HG03460 (cell line): Measurements from ENCODE around the gene MAP3K5.
"Not testable (repeated sequence)": the region's sequence is repeated elsewhere in the genome, so short reads cannot be mapped to it uniquely, and the experiment has no call there.

Source experiments
- ATAC-seq: cut with Tn5 transposase; IDR thresholded peaks from one replicate; pipeline ENCODE4 v1.9.1; 2021; ENCODE audit not compliant: unreplicated experiment

The MAP3K5 gene

DNA sequence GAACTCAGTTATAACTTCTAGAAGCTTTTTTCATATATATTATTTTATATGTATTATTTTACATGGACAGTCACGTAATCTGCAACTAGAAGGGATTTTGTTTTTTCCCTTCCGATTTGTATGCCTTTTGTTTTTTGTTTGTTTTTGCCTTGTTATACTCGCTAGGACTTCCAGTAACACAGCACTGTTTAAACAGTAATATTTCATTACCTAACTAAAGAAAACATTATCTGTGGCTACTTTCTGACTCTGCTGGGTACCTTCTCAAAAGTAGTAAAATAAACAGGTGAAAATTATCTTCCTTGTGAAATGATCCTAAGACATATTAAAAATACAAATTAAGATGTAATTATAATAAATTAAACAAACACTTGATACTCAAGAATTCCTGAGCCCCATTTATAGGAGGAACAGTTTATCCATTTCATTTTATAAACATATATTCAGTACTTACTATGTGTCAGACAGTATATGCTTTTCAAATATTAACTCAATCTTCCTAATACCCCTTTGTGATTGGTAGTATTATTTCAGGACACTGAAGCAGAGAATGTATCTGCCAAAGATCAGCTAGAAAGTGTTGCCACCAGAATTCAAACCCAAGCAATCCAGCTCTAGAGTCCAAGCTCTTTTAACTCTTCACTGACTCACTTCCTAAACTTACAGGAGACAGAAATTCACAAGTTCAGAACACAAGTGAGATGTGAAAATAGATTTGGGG lies 65.3 kb downstream of the MAP3K5 start:
- no peak for ATAC-seq

DNA sequence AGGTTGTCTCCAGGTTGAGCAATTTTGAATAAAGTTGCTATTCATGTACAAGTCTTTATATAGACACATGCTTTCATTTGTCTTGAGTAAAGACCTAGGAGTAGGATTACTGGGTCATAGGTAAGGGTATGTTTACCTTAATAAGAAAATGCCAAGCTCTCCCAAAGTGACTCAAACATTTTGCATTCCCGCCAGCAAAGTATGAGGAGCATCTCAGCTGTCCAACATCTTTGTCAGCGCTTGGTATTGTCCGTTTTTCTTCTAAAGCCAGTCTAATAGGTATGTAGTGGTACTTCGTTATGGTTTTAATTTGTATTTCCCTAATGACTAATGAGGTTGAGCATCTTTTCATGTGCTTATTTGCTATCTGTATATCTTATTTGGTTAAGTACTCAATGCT lies 67.2 kb downstream of the MAP3K5 start:
- no peak for ATAC-seq

DNA sequence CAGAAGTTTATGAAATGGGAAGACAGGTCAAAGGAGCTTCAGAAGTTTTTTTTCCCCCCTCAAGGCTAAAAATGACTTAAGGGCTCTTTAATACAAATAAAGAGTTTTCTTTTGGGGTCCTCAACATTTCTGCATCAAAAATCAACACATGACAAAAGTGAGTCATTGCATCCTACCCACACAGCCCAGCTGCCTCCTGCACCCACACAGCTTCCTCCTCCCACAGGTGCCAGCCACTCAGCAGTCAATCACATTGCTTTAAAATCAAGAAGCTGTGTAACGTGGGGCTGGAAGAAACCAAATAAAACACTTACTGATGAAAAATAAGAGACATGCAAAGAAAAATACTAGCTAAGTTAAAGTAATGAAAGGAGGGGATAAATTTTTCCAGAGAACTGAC lies 68.5 kb downstream of the MAP3K5 start:
- ATAC-seq = no peak

DNA sequence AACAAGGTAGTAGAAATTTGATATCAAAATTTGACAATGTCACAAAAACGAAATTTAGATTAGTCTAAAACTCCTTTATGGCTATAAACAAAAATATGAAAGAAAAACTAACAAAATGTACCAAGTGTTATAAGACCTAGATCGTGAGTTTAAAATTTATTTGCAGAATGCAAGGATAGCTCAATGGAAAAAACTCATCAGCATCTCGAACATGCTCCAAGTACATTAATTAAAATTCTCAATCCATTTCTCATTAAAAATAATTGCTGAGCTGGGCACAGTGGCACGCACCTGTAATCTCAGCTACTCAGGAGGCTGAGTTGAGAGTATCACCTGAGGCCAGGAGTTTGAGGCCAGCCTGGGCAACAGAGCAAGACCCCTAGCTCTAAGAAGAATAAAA lies 70.8 kb downstream of the MAP3K5 start:
- no peak for ATAC-seq

DNA sequence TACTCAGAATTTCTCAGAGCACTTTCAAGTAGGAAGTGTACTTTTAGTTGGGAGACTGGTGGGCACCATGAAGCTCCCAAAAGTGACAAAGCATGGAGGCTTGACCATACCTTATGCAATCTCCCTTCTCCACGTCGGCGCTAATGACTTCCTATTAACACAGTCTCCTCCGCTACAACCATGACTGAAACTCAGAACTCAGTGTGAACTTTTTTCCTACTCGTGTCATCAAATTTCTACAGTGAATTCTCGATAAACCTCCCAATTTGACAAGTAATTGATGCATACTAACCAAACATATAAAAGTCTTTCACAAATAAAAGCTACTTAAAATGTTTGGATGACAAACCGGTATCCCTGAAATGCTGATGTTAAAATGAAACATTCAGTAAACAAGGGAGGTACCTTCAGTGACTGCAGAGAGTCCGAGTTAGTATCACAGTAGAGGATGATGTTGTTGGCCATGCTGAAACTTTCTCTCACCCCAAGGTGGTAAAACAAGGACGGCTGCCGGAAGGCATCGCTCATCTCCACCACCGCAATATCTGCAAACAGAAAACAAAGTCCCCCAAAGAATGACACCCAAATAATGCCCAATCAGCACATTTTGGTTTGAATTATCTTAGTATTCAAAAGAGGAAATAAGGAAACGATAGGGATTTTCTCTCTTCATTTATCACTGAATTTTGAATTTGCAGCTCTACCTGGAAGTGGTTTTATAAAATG lies 72.1 kb downstream of the MAP3K5 start:
- ATAC-seq = peak; percentile 46

DNA sequence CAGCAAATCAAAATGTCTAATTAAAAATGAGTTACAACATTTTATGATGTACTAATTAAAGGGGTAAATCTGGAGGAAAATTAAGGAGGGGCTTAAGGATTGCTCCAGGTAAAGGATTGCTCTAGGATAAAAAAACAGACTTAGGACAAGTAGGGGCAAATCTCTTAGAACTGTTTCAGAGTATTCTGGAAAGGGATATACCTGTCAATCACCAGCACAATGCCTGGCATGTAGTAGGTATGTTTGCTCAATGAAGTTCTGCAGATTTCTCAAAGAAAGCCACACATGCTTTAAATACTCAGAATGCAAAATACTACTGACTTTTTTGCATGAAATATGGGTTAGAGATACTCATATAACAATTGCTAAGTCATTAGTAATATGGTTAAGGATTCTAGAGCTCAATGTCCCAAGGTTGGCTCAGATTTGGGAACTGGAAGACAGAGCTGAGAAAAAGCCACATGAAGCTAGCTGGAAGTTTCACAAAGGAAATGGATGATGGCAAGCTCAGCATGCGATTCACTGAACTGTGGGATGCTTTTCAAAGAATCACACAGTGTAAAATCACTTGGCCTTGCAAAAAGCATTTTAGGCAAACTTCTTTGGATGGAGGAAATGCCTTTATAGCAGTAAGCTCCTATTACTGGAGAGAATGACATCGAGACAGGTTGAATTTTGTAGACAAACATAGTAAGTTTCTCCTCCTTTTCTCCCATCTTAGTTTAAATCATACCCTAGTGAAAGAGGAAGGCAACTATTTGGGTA lies 72.8 kb downstream of the MAP3K5 start:
- ATAC-seq = peak; percentile 50

DNA sequence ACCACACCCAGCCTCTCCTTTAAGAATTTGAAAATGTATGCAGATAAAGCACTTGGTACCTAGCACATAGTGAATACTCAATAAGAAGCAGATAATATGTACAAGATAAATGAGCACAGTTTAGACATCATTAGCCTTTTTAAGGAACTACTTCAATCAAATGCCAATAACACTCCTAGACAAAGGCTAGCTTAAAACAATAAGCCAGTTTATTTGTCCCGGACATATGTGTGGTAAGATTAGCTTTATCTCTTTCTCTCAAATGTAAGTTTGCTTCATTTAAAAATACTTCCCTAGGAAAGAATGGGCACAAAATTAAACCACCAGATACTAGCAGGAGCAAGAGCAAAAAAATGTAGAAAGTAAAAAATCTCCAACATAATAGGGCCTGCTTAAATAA lies 73.8 kb downstream of the MAP3K5 start:
- no peak for ATAC-seq

DNA sequence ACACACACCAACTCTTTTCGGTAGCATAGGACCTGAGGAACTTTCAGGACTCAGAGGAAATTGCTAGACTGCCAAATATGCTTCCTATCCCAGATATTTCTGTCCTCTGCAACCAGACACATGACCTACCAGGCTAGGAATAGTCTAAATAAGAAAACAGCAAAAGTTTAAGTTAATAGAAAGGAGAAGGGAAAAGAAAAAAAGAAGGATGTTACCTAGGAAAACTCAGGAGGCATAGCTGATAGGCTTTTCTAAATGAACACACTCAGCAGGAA lies 74.6 kb downstream of the MAP3K5 start:
- ATAC-seq = no peak

DNA sequence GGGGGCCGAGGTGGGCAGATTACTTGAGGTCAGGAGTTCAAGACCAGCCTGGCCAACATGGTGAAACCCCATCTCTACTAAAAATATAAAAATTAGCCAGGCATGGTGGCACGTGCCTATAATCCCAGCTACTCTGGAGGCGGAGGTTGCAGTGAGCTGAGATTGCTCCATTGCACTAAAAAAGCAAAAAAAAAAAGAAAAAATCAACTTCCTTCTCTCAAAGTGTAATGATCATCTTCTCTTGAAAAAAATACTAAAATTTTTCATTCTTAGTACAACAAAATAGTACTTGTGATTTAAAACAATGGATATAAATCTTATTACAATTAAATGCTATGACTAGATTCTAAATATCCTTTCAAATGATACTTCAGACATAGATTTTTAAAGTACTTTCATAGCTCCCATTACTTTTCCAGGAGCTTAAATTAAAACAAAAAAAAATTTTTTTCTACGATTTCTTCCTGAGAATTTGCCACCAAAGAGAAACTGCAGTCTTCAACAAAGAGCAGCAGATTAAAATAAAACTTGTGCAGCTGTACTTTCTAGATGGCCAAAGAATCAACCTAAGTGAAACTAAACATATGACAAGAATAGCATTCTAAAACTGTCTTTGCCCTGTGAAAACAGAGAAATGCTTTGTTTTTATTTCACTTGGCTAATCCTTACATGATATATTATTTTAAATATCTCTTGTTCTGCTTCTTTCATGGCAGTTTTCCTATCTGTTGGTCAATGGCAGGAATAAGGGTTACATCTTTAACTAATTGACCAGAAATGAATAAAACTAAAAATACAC lies 75.2 kb downstream of the MAP3K5 start:
- ATAC-seq = no peak

DNA sequence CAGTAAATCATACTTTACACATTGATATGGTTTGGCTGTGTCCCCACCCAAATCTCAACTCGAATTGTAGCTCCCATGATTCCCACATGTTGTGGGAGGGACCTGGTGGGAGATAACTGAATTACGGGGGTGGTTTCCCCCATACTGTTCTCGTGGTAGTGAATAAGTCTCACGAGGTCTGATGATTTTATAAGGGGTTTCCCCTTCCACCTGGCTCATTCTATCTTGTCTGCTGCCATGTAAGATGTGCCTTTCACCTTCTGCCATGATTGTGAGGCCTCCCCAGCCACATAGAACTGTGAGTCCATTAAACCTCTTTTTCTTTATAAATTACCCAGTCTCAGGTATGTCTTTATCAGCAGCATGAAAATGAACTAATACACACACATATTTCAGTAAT lies 79.6 kb downstream of the MAP3K5 start:
- ATAC-seq = not testable (repeated sequence)

DNA sequence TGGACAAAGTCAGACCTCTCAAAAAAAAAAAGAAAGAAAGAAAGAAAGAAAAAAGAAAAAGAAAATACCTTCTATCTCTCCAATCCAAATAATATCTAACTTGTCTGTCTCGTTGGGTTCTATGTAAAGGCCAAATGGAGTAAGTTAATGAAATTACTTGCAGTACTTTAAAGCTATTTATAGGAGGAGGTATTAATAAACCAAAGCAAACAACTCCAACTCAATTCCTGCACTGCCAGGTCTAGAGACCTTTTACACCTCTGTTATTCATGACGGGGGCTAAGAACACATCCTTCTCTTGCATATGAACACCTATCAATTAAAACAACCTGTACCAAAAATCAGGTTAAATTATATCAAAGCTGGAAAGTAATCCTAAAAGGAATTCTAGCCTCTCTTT lies 80.6 kb downstream of the MAP3K5 start:
- no peak for ATAC-seq

DNA sequence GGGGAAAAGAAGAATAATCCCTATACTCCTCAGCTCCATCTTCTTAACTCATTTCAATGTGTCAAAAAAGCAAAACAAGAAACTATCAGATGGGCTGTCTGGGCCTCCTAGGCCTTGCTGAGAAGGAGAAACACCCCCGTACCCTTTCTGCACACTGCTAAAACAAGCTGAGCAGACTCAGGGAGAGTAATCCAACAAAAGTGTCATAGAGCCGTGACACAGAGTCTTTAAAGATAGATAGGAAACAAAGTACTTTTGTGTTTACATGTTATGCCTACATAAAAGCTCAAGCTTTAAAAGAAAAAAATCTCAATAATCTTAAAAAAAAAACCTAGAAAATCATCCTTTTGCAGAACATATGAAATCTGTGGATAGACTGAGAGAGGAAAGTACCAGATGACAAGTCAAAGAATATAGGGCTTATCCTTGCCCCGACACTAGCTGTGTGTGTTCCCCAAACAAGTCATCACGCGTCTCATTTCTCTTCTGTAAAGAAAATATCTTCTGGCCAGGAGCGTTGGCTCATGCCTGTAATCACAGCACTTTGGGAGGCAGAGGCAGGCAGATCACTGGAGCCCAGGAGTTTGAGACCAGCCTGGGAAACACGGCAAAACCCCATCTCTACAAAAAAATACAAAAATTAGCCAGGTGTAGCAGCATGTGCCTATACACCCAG lies 81.3 kb downstream of the MAP3K5 start:
- ATAC-seq = no peak

DNA sequence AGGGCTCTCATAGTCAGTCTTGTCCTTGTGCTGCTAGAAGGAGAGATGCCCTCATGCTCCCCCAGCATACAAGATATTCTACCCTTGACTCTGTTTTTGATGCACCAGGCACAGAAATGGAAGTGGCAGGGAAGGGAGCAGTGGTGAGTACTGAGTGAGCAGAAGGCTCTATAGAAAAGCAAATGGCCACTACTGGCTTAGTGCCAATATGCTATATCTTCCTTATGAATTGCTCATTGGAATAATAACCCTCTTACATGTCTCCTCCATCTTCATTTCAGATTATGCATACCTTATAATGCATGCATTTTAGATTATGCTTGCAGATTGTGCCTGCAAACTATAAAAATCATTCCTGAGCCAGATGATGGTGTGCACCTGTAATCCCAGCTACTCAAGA lies 82.8 kb downstream of the MAP3K5 start:
- ATAC-seq = no peak

DNA sequence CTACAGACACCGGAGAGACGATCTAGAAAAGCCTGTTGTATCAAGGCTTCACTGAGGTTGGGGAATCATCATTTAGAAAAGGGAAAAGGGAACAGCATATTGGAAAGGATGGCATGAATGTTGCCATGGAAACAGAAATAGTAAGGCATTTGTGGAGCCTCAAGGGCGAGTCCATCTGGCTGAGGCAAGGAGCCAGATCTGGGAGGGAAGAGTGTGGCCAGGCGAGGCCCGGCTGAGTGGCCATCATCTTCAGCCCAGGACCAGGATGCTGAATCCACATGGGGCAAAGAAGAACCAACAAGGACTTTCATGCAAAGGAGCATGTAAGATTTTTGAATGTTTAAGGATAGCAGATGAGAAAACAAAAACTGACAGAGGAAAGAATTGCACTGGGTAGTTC lies 85.8 kb downstream of the MAP3K5 start:
- no peak for ATAC-seq

DNA sequence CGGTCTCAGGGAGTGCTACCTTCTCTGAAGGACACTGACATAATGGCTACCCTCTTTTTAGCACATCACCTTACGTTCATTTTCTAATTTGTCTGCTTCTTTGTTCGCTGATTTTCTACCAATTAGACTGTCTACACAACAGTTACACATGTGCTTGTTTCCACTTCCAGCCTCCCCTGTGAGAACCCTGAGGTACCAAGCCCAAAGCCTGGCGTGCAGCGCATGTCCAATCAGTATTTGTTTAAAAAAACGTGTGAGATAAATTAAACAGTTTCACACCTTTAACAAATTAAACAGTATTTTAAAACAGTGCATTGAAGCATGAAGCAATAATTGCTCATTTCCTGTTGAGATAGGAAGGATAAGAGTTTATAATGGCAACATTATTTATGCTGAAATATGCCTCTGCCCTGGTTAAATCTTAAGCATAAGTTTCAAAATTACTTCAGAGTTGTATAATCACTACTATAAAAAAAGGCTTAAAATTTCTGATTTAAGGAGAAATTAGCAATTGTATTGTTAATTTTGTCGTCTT lies 88.9 kb downstream of the MAP3K5 start:
- ATAC-seq = no peak

DNA sequence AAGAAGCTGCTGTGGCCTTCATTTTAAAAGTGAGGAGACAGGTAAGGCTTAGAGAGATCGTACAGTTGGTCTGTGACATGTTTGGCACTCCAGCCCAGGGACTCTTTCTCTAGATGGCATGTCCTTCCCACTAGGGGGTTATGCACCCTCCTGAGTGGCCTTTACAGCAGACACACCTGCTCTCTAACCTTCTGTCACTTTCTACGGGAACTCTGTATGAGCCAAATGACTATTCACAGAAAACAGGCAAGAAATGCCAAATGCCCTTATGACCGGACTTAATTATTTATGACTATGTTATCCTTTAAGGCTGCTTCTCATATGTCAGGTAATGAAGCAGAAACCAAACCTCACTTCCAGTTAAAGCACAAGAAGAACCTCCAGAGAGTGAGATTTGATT lies 91.2 kb downstream of the MAP3K5 start:
- no peak for ATAC-seq

DNA sequence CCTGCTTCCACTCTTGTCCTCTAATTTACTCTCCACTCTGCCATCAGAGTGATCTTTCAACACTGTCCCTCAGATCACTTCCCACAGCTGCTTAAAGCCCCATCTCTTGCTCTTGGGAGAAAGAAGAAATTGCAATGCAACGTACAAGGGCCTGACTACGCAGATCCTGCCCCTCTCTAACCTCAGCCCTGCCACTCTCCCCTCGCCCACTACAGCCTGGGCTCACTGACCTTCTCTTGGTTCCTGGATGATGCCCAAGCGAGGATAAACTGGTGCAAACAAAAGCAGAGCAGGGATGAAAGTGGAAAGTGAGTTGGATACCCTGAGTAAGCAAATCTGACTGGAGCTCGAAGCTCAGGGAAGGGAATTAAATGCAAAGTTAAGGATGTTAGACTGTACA lies 92.9 kb downstream of the MAP3K5 start:
- no peak for ATAC-seq

DNA sequence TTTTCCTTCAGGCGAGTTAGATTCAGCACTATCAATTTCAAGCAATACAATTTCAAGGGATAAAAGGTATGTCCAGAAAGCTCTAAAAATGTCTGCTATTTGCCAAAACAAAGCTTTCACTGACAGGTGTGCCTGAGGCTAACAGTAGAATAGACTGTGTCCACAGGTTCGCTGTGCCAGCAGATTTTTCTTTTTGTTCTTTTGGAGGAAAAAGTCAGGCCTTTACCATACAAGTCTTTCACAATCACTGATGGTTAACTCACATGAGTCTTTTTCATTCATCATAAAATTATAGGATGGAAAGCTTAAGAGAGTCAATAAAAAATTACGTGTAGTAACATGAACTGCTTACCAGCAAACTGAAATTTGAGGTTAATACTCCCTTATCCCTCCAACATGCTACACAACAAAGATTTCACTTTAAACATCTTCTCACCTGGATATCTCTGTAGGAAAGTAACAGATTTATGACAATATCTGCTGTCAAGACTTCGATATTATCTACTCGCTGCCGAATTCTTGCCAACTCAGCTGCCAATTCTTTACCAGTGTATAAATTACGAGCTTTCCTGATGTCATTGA lies 95.4 kb downstream of the MAP3K5 start:
- no peak for ATAC-seq

DNA sequence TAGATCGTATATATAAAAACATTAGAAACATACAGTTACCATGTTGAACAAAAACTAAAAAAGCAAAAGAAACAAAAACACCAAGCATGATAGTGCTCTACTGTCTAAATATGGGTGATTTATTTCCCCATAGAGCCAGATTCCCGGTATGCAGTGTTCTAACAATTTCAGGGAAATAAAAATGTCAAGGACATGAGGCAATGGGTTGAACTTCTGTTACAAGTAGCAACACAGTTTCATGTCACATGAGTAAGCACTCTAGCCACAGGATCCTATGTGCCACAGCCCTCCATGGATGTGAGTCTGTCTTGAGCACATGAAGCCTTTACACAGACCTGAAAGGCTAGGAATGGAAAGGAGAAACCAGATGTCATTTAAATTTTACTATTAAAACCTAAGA lies 96.0 kb downstream of the MAP3K5 start:
- no peak for ATAC-seq

DNA sequence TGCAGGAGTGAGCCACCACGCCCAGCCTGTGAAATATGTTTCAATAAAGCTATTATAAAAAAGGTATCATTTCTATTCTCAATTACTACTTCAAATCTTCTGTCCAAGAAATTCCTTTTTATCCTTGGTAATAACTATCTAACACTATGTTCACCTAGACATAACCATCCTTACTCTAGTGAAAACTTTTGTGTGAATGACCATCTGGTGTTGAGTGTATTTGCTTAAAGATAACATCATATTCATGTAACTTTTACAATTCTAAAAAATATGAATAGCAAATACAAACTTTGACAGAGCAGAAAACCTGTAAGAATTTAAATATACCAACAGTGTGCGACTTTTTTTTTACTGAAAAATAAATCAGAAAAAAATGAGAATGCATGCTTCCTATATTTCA lies 96.9 kb downstream of the MAP3K5 start:
- ATAC-seq = no peak
